GF-D8 (cell line): ENCODE data around the gene CKM.
"Not testable (repeated sequence)": the region's sequence is repeated elsewhere in the genome, so short reads cannot be mapped to it uniquely, and the experiment has no call there.

Experiments
- DNase-seq: peaks from one replicate; lab custom pipeline; 2025; lab: John Stamatoyannopoulos, UW

Gene CKM

DNA sequence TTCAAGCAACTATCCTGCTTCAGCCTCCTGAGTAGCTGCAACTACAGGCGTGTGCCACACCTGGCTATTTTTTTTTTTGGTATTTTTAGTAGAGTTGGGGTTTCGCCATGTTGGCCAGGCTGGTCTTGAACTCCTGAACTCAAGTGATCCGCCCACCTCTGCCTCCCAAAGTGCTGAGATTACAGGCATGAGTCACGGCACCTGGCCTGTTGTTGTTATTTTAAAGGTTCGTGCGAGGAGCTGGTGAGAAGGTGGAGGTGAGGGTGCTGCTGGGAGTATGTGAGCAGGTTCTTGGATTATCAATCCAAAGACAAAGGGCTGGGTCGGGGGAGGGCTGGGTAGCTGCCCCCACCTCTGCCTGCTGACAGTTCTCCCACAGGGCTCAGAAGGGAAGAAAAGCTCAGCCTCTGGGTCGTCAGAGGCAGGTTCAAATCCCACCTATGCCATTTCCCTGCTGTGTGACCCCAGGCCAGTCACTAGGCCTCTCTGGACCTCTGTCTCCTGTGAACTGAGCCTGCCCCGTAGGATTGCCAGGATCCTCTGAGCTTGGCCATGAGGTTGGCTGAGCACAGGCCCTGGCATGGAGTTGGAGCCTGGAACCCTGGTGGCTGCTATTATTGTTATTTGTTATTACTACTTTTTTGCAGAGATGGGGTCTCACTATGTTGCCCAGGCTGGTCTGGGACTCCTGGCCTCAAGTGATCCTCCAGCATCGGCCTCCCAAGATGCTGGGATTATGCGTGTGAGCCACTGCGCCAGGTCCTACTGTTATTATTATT lies 1.5 kb downstream of the CKM start:
- DNase-seq = no peak

DNA sequence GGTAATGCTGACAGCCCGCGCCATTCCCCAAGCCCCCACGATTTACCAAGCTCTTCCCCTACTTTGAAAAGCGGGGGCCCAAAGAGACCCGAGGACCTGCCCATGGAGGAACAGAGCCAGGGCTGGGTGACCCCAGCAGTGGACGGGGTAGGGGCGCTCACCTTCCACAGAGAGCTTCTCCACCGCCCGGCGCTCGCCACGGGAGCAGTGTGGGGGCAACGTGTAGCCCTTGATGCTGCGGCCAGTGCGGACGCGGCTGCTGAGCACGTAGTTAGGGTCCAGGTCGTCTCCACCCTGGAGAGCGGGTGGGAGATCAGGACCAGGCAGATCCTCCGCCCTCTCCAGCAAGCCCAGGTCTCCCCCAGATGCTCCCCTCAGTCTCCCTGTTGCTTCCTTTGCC lies 7.4 kb downstream of the CKM start:
- DNase-seq = no peak

DNA sequence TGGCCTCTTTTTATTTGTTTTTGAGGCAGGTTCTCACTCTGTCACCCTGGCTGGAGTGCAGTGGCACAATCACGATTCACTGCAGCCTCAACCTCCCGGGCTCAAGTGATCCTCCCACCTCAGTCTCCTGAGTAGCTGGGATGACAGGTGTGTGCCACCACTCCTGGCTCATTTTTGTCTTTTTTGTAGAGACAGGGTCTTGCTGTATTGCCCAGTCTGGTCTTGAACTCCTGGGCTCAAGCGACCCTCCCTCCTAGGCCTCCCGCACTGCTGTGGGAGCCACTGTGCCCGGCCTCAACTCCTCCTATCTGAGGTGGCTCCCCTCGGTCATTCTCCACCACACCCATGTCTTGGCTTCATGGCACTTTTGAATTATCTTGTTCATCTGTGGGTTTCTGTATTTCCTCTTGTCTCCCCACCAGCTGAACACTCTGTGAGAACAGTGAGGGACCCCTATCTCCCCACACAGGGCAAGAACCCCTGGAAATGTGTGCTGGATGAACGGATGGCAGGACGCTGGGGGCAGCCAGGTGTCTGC lies 7.9 kb downstream of the CKM start:
- no peak for DNase-seq

- not testable (repeated sequence) for DNase-seq
Observed at GRCh38 chr19:45312285-45312684, 10.4 kb downstream of the CKM start.

DNA sequence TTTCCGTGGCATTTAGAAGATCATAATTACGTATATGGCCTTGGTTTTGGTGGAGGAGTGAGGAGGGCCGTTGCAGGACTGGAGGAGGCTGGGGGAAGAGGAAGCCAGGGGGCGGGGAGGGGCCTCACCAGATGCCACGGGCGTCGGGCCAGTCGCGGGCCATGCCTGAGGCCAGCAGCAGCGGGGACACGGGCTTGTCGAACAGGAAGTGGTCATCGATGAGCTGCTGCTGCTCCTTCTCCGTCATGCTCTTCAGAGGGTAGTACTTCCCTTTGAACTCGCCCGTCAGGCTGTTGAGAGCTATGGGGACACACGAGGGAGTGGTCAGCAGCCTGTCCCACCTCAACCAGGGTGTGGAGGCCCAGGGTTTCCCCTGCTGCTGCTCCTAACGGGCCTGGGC lies 11.1 kb downstream of the CKM start:
- DNase-seq = no peak

DNA sequence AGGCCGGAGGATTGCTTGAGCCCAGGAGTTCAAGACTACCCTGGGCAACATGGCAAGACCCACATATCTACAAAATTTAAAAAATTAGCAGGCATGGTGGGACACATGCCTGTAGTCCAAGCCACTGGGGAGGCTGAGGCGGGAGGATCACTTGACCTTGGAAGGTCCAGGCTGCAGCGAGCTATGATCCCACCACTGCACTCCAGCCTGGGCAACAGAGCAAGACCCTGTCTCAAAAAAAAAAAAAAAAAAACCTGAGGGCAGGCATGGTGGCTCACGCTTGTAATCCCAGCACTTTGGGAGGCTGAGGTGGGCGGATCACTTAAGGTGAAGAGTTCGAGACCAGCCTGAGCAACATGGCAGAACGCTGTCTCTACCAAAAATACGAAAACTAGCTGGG lies 13.4 kb downstream of the CKM start:
- DNase-seq = not testable (repeated sequence)

DNA sequence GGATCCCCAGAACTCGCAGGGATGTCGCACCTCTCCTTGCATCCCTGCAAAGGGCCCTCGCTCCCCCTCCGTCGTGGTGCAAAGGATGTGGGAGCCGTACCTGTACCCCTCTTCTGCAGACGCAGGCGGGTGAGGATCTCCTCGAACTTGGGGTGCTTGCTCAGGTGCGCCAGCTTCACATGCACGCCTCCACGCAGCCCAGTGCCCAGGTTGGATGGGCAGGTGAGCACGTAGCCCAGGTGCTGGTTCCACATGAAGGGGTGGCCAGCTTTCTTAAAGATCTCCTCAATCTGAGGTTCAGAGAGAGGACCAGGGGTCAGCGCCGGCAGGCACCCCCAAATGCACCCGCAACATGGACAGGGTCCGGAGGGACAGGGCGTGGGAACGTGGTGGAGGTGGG lies 15.3 kb downstream of the CKM start:
- DNase-seq = no peak

DNA sequence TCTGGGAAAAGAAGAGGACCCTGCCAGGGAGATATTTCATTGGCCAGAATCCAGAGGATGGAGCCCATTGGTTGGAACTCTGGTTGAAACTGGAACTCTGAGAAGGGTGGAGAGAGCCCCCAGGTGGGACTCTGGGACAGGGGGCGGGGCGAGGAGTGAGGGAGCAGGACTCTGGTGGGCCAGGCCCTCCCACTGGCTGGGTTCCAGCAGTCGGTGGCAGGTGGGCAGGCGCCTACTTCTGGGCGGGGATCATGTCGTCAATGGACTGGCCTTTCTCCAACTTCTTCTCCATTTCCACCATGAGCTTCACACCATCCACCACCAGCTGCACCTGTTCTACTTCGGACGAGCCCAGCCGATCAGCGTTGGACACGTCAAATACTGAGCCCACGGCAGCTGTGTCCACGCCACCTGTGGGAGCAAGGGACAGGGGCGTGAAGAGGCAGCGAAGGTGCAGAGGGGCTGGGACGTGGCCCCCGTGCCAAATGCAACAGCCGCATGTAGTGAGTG lies 16.1 kb downstream of the CKM start:
- no peak for DNase-seq

DNA sequence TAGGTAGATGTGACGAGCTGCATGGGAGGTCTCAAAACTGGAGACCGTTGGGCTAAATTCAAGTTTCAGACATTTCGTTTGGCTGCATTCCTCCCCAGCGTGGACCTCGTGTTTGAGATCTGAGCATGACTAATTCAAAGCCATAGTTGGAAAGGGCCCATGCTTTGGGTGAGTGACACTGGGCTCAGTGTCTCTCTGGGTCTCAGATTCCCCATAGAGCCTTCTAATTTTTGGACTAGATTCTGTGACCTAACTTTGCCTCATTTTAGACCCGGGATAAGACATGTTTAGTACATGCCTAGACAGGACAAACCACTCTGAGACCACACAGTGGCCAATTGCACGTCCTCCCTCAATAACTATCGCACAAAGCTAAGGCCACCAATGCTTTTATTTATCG lies 16.6 kb downstream of the CKM start:
- no peak for DNase-seq

DNA sequence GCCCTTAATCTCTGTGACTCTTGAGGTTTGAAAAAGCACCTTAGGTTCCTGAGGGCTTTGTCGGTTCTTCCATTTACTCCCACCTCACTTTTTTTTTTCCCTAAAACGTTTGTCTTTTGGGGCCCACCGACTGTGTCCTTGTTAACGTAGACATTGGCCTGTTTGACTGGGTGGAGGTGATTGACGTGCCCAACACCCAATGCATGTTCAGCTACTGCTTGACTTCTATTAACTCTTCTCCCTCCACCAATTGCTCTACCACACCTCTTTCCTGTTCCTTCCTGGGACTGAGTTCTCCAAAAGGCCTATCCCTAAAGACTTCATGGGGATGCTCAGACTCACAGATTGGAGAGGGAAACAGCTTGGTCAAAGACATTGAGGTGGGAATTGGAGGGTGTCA lies 17.3 kb downstream of the CKM start:
- no peak for DNase-seq

DNA sequence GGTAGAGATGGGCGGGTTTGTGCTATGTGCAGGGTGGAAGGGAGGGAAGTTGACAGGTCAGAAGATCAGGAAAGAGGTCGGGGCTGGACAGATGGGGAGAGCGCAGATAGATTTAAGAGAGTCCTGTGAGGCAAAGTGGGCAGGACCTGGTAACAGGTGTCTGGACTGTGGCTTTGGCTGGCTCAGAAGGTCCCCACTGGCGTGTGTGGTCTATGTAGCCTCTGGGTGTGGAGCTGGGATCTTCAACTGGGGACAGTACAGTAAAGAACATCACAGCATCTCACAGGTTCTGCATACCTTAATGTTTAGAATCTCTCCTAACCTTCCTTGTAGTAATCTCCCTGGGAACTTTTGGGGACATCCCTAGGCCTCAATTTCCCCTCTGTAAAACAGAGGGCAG lies 17.7 kb downstream of the CKM start:
- DNase-seq = no peak

- no peak for DNase-seq
Observed at GRCh38 chr19:45304141-45304926, 18.3 kb downstream of the CKM start.

DNA sequence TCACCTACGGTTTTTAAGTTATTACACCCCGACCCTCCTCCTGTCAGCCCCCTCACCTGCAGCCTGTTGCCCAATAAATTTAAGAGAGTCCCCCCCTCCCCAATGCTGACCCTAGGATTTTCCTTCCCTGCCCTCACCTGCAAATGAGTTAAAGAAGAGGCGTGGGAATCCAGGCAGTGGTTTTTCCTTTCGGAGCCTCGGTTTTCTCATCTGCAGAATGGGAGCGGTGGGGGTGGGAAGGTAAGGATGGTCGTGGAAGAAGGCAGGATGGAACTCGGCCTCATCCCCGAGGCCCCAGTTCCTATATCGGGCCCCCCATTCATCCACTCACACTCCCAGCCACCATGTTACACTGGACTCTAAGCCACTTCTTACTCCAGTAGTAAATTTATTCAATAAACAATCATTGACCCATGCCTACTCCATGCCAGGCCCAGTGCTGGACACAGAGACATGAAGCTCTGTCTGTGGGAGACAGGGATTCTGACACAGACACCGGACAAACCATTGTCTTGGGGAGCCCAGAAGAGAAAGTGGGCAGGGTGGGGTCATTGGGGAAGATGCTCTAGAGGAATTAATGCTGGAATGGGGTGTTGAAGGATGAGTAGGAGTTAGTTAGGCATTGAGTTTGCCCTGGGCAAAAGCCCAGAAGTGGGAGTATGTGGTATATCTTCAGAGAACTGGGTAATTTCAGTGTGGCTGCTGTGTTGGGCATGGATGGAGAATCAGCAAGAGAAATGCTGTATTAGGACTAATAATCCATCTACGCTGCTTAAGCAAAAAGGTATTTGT lies 19.2 kb downstream of the CKM start:
- no peak for DNase-seq

- DNase-seq = no peak
Observed at GRCh38 chr19:45302416-45302815, 20.3 kb downstream of the CKM start.

- no peak for DNase-seq
Observed at GRCh38 chr19:45299719-45300118, 23.0 kb downstream of the CKM start.

DNA sequence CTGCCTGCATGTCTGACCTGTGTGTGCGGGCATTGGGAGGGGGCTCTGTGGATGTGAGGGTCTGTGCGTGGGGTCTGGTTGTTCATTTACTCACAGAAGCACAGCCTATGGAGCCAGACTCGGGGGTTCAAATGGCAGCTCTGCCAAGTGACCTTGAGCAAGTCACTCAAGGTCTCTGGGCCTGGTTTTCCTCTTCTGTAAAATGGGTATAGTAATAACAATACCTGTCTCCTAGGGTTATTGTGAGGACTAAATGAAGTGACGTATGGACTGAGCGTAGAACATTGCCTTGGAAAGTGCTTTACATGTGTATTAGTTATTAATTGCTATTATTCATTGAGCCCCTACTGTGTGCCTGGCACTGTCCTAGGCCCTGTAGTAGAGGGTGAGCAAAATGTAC lies 24.4 kb downstream of the CKM start:
- no peak for DNase-seq

DNA sequence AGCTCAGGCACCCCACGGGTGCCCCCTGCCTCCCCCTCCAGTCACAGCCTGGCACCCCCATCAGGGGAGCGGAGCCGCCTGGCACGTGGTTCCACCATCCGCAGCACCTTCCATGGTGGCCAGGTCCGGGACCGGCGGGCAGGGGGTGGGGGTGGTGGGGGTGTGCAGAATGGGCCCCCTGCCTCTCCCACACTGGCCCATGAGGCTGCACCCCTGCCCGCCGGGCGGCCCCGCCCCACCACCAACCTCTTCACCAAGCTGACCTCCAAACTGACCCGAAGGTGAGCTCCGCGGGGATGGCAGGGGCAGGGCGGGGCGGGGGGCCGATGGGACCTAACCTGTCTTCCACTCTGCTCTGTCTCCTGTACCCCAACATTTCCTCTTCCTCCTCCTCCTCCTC lies 25.0 kb downstream of the CKM start:
- DNase-seq = no peak

GRCh38 chr19:45296355-45296754 lies 26.3 kb downstream of the CKM start:
- no peak for DNase-seq

GRCh38 chr19:45295873-45296272 lies 26.8 kb downstream of the CKM start:
- DNase-seq = no peak

GRCh38 chr19:45294291-45295029 lies 28.2 kb downstream of the CKM start:
- no peak for DNase-seq

DNA sequence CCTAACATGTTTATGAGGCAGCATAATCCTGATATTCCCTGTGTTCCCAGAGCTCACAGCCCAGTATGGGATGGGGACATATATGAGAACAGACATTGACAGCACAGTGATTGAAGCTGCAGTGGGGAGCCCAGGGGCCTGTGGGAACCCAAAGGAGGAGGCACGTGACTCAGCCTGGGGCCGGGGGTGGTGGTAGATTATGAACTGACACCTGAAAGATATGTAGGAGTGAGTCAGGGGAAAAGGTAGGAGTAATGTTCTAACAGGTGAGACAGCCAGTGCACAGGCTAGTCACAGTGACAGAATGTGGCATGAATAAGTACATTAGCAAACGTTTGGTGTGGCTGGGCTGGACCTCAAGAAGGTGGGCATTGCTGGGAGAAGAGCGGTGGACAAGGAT lies 29.0 kb downstream of the CKM start:
- no peak for DNase-seq

GRCh38 chr19:45291834-45292233 lies 30.8 kb downstream of the CKM start:
- DNase-seq = no peak
